ENCODE data around the gene TMEM266. TPM values are rescaled to one million over a fixed set of nuclear protein-coding genes. Genes with fewer than 3 reads are reported as not detected.
A peak's percentile ranks its signal among the peaks of the same experiment; 100 is the strongest.

TMEM266 gene
- total and polyA plus RNA-seq, 9 donors = 0.13 to 0.95 (median 0.47) TPM

- Histone ChIP-seq H3K4me1 (ENCODE audit: control insufficient read depth, insufficient read depth, low read length) (peaks cover 18% of the 10 kb centered on the region), H3K36me3 (ENCODE audit: control insufficient read depth, insufficient read depth, low read length) (no peaks in the 10 kb centered on the region), H3K9me3 (replicated peaks; ENCODE audit: control insufficient read depth, low read depth, low read length) (no peaks in the 10 kb centered on the region), H3K27me3 (ENCODE audit: control insufficient read depth, insufficient read depth, low read length) (peaks cover 24% of the 10 kb centered on the region), H3K27ac (ENCODE audit: low read length) (peak overlapping the region; percentile 71), H3K4me3 (ENCODE audit: low read length) (no peak overlapping the region)
- peak; percentile 50 for DNase-seq
- WGBS (ENCODE audit: insufficient coverage) = 57% methylated on average over 15 of the region's 15 CpGs
Measured at GRCh38 chr15:76177491-76178040, 117.8 kb downstream of the TMEM266 start.

DNA sequence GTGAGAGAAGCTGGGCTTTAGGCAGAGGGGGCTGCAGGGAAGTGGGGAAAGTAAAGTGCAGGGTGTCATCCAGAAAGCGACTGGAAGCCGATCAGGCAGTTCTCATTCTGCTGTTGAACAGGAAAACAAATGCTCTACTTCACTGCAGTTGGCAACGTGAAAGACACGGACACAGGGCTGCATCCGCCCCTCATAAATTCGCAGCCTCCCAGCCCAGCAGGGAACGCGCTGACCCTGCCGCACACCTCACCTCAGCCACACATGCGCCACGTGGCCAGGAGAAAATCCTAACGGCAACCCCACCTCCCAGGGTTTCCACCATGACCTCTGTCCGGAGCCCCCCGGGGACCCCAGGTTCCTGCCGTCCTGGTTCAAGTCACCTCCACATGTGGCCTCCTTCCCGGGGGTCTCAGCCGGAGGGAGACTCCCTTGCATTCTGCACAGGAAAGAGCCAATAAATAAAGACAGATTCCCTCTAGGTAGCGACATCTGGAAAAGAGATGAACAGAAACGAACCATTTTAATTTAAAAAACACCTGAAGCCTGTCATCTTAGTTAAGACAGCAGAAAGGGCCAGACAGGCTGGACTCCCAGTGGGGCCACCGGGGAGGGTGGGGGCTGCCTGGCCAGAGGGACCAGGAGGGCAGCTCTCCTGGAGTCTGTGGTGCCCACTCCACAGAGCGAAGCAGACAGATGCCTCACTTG, 118.7 kb downstream of the TMEM266 start:
- 10% methylated on average over 17 of the region's 21 CpGs for WGBS (ENCODE audit: insufficient coverage)
- peaks cover 16% of the 10 kb centered on the region for H3K4me1 ChIP-seq (ENCODE audit: control insufficient read depth, insufficient read depth, low read length)
- peak overlapping the region; percentile 71 for H3K27ac ChIP-seq (ENCODE audit: low read length)
- no peaks in the 10 kb centered on the region for H3K9me3 ChIP-seq (replicated peaks; ENCODE audit: control insufficient read depth, low read depth, low read length)
- DNase-seq = peak; percentile 86
- no peak overlapping the region for H3K4me3 ChIP-seq (ENCODE audit: low read length)
- H3K36me3 ChIP-seq (ENCODE audit: control insufficient read depth, insufficient read depth, low read length) = no peaks in the 10 kb centered on the region
- peaks cover 24% of the 10 kb centered on the region for H3K27me3 ChIP-seq (ENCODE audit: control insufficient read depth, insufficient read depth, low read length)

- Histone ChIP-seq H3K27ac (ENCODE audit: low read length) (peak overlapping the region; percentile 71), H3K4me3 (ENCODE audit: low read length) (no peak overlapping the region), H3K27me3 (ENCODE audit: control insufficient read depth, insufficient read depth, low read length) (peaks cover 27% of the 10 kb centered on the region), H3K9me3 (replicated peaks; ENCODE audit: control insufficient read depth, low read depth, low read length) (no peaks in the 10 kb centered on the region), H3K4me1 (ENCODE audit: control insufficient read depth, insufficient read depth, low read length) (peaks cover 16% of the 10 kb centered on the region), H3K36me3 (ENCODE audit: control insufficient read depth, insufficient read depth, low read length) (no peaks in the 10 kb centered on the region)
- no peak for DNase-seq
- 79% methylated on average over 2 of the region's 4 CpGs for WGBS (ENCODE audit: insufficient coverage)
Measured at GRCh38 chr15:76179023-76179422, 119.2 kb downstream of the TMEM266 start.

- 87% methylated on average over 5 of the region's 7 CpGs for WGBS (ENCODE audit: insufficient coverage)
- DNase-seq = no peak
- peaks cover 16% of the 10 kb centered on the region for H3K4me1 ChIP-seq (ENCODE audit: control insufficient read depth, insufficient read depth, low read length)
Measured at GRCh38 chr15:76180321-76180720, 120.5 kb downstream of the TMEM266 start.

GRCh38 chr15:76181705-76182107, 121.9 kb downstream of the TMEM266 start:
- no peak overlapping the region for H3K27ac ChIP-seq (ENCODE audit: low read length)
- H3K4me3 ChIP-seq (ENCODE audit: low read length) = no peak overlapping the region
- peaks cover 16% of the 10 kb centered on the region for H3K4me1 ChIP-seq (ENCODE audit: control insufficient read depth, insufficient read depth, low read length)
- WGBS (ENCODE audit: insufficient coverage) = 73% methylated on average over 3 of the region's 9 CpGs
- H3K27me3 ChIP-seq (ENCODE audit: control insufficient read depth, insufficient read depth, low read length) = peaks cover 23% of the 10 kb centered on the region
- H3K9me3 ChIP-seq (replicated peaks; ENCODE audit: control insufficient read depth, low read depth, low read length) = no peaks in the 10 kb centered on the region
- no peaks in the 10 kb centered on the region for H3K36me3 ChIP-seq (ENCODE audit: control insufficient read depth, insufficient read depth, low read length)
- DNase-seq = no peak

More at GRCh38 chr15:76180321-76180720, 120.5 kb downstream of the TMEM266 start:
- H3K9me3 ChIP-seq (replicated peaks; ENCODE audit: control insufficient read depth, low read depth, low read length) = no peaks in the 10 kb centered on the region
- H3K27ac ChIP-seq (ENCODE audit: low read length) = no peak overlapping the region
- H3K4me3 ChIP-seq (ENCODE audit: low read length) = no peak overlapping the region
- no peaks in the 10 kb centered on the region for H3K36me3 ChIP-seq (ENCODE audit: control insufficient read depth, insufficient read depth, low read length)
- H3K27me3 ChIP-seq (ENCODE audit: control insufficient read depth, insufficient read depth, low read length) = peaks cover 27% of the 10 kb centered on the region

DNA sequence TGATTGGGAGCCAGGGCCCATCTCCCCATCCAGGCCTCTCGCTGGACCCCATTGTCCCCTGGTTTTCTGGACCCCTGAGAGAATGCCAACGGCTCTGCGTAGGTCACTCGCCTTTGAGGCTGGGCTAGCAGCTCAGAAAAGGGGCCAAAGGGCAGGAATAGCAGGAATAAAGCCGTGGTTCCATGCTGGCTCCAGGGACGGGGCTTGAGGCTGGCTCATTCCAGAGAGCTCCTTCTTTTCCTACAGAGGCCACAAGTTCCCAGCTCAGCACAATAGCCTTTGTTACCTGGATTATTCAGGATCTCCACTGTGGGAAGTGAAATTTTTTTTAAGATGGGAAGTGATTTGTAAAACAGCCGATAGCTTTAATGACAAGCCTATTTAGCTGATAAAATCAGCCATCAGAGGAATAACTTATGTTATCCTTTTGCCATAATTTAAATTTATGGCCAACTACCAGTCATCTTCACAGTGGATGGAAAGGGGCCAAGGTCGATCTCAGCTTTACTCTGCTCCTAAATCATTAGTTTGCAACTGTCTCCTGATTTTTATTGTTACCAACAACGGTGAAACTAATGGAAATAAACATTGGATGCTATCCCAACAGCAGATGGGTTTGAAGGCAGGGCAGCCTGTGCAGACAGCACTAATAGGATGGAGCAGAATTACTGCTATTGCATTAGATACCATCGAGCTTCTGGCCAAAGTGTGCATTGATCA, 124.3 kb downstream of the TMEM266 start:
- Histone ChIP-seq H3K36me3 (ENCODE audit: control insufficient read depth, insufficient read depth, low read length) (no peaks in the 10 kb centered on the region), H3K27ac (ENCODE audit: low read length) (no peak overlapping the region), H3K4me1 (ENCODE audit: control insufficient read depth, insufficient read depth, low read length) (peaks cover 2% of the 10 kb centered on the region), H3K4me3 (ENCODE audit: low read length) (no peak overlapping the region), H3K9me3 (replicated peaks; ENCODE audit: control insufficient read depth, low read depth, low read length) (no peaks in the 10 kb centered on the region), H3K27me3 (ENCODE audit: control insufficient read depth, insufficient read depth, low read length) (peaks cover 7% of the 10 kb centered on the region)
- 39% methylated on average over 2 of the region's 10 CpGs for WGBS (ENCODE audit: insufficient coverage)
- peak; percentile 65 for DNase-seq

- no peak for DNase-seq
- H3K4me3 ChIP-seq (ENCODE audit: low read length) = no peak overlapping the region
- H3K36me3 ChIP-seq (ENCODE audit: control insufficient read depth, insufficient read depth, low read length) = no peaks in the 10 kb centered on the region
- H3K4me1 ChIP-seq (ENCODE audit: control insufficient read depth, insufficient read depth, low read length) = peaks cover 2% of the 10 kb centered on the region
- peaks cover 7% of the 10 kb centered on the region for H3K27me3 ChIP-seq (ENCODE audit: control insufficient read depth, insufficient read depth, low read length)
- H3K9me3 ChIP-seq (replicated peaks; ENCODE audit: control insufficient read depth, low read depth, low read length) = no peaks in the 10 kb centered on the region
- H3K27ac ChIP-seq (ENCODE audit: low read length) = no peak overlapping the region
- 43% methylated on average over 9 of the region's 13 CpGs for WGBS (ENCODE audit: insufficient coverage)
Measured at GRCh38 chr15:76184650-76185035, 124.9 kb downstream of the TMEM266 start.

DNA sequence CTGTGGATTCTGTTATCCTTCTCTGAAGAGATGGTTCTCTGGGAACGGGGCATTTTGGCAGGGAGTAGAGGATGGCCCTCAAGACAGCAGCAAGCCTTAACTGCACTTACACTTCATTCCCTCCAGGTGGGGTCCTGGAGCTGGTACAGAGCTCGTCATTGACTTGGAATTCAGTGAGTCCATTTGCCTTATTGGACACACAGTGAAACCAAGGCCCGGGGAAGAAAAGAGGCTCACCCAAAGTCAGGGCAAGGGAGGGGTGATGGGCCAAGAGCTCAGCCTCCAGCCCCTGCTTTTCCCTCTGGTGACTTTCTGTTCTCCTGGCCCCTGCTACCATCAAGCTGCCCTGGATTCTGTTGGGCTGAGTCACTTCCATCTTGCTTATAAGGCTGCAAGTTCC, 125.9 kb downstream of the TMEM266 start:
- 83% methylated on average over 1 of the region's 3 CpGs for WGBS (ENCODE audit: insufficient coverage)
- Histone ChIP-seq H3K27me3 (ENCODE audit: control insufficient read depth, insufficient read depth, low read length) (peaks cover 17% of the 10 kb centered on the region), H3K4me1 (ENCODE audit: control insufficient read depth, insufficient read depth, low read length) (peaks cover 4% of the 10 kb centered on the region), H3K36me3 (ENCODE audit: control insufficient read depth, insufficient read depth, low read length) (no peaks in the 10 kb centered on the region), H3K9me3 (replicated peaks; ENCODE audit: control insufficient read depth, low read depth, low read length) (no peaks in the 10 kb centered on the region), H3K4me3 (ENCODE audit: low read length) (no peak overlapping the region), H3K27ac (ENCODE audit: low read length) (no peak overlapping the region)
- no peak for DNase-seq

GRCh38 chr15:76187163-76187562, 127.4 kb downstream of the TMEM266 start:
- Histone ChIP-seq H3K36me3 (ENCODE audit: control insufficient read depth, insufficient read depth, low read length) (no peaks in the 10 kb centered on the region), H3K27me3 (ENCODE audit: control insufficient read depth, insufficient read depth, low read length) (peaks cover 31% of the 10 kb centered on the region), H3K4me3 (ENCODE audit: low read length) (no peak overlapping the region), H3K9me3 (replicated peaks; ENCODE audit: control insufficient read depth, low read depth, low read length) (no peaks in the 10 kb centered on the region), H3K4me1 (ENCODE audit: control insufficient read depth, insufficient read depth, low read length) (peaks cover 12% of the 10 kb centered on the region), H3K27ac (ENCODE audit: low read length) (no peak overlapping the region)
- no peak for DNase-seq
- WGBS (ENCODE audit: insufficient coverage) = 47% methylated on average over 2 of the region's 4 CpGs

GRCh38 chr15:76189106-76189505, 129.3 kb downstream of the TMEM266 start:
- Histone ChIP-seq H3K36me3 (ENCODE audit: control insufficient read depth, insufficient read depth, low read length) (no peaks in the 10 kb centered on the region), H3K4me3 (ENCODE audit: low read length) (no peak overlapping the region), H3K27me3 (ENCODE audit: control insufficient read depth, insufficient read depth, low read length) (peaks cover 35% of the 10 kb centered on the region), H3K27ac (ENCODE audit: low read length) (no peak overlapping the region), H3K9me3 (replicated peaks; ENCODE audit: control insufficient read depth, low read depth, low read length) (no peaks in the 10 kb centered on the region), H3K4me1 (ENCODE audit: control insufficient read depth, insufficient read depth, low read length) (peaks cover 9% of the 10 kb centered on the region)
- 71% methylated on average over 2 of the region's 2 CpGs for WGBS (ENCODE audit: insufficient coverage)
- no peak for DNase-seq
